Measurements from ENCODE around the gene GLRX3.
A peak's percentile ranks its signal among the peaks of the same experiment; 100 is the strongest.

The GLRX3 gene

GRCh38 chr10:130159192-130159794 lies 23.1 kb downstream of the GLRX3 start:
- CTCF ChIA-PET, result interaction anchor here (0.8 to 1.2 kb wide), 2 partner anchors 48 to 282 kb away, joined by 3 to 4 read pairs; partner anchors contain the start of gene C10orf143
- DNase-seq, result no peak

GRCh38 chr10:130160775-130161174 lies 24.6 kb downstream of the GLRX3 start:
- Mint-ChIP-seq H3K27ac (no peak overlapping the region), H3K4me3 (no peak overlapping the region)
- peak; percentile 43 for DNase-seq

More at GRCh38 chr10:130159192-130159794, 23.1 kb downstream of the GLRX3 start:
- H3K4me3 Mint-ChIP-seq, result no peak overlapping the region
- no peaks in the 10 kb centered on the region for H3K9me3 Mint-ChIP-seq
- peaks cover 34% of the 10 kb centered on the region for H3K36me3 Mint-ChIP-seq
- H3K27ac Mint-ChIP-seq, result no peak overlapping the region
- no peaks in the 10 kb centered on the region for H3K27me3 Mint-ChIP-seq
- H3K4me1 Mint-ChIP-seq, result peaks cover 18% of the 10 kb centered on the region

DNA sequence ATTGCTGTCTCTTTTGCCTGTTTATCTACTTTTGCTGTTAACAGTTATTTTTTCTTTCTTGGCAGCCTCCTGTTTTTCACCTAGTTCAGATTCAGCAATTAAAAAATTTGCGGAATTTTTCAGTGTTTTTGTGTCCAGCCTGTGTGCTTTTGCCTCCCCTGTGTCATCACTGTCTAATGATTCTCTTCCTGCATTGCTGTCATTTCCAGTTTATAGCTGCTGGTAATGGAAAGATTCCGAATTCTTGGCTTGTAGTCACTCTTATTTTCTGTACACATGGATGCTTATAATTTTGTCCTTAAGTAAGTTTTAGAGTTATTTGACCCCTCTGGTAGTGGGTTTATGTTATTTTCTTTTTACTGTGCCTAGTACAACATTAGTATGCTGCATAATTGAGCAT lies 25.1 kb downstream of the GLRX3 start:
- Mint-ChIP-seq H3K36me3 (peaks cover 36% of the 10 kb centered on the region), H3K4me3 (no peak overlapping the region), H3K27ac (no peak overlapping the region), H3K9me3 (no peaks in the 10 kb centered on the region), H3K4me1 (peaks cover 18% of the 10 kb centered on the region), H3K27me3 (no peaks in the 10 kb centered on the region)
- no peak for DNase-seq
- CTCF ChIA-PET, result interaction anchor here (3.1 kb wide), 1 partner anchor 18 kb away, joined by 9 read pairs; no protein-coding TSS in a partner anchor

More at GRCh38 chr10:130160775-130161174, 24.6 kb downstream of the GLRX3 start:
- peaks cover 18% of the 10 kb centered on the region for H3K4me1 Mint-ChIP-seq
- peaks cover 33% of the 10 kb centered on the region for H3K36me3 Mint-ChIP-seq
- no peaks in the 10 kb centered on the region for H3K27me3 Mint-ChIP-seq
- H3K9me3 Mint-ChIP-seq, result no peaks in the 10 kb centered on the region
- CTCF ChIA-PET, result interaction anchor here (3.1 kb wide), 1 partner anchor 18 kb away, joined by 9 read pairs; no protein-coding TSS in a partner anchor

GRCh38 chr10:130167193-130167592 lies 31.0 kb downstream of the GLRX3 start:
- CTCF ChIA-PET, result no interaction called here
- H3K27me3 Mint-ChIP-seq, result no peaks in the 10 kb centered on the region
- H3K4me1 Mint-ChIP-seq, result peaks cover 43% of the 10 kb centered on the region
- no peak overlapping the region for H3K4me3 Mint-ChIP-seq
- no peak for DNase-seq
- H3K36me3 Mint-ChIP-seq, result peaks cover 54% of the 10 kb centered on the region
- no peak overlapping the region for H3K27ac Mint-ChIP-seq
- H3K9me3 Mint-ChIP-seq, result no peaks in the 10 kb centered on the region

DNA sequence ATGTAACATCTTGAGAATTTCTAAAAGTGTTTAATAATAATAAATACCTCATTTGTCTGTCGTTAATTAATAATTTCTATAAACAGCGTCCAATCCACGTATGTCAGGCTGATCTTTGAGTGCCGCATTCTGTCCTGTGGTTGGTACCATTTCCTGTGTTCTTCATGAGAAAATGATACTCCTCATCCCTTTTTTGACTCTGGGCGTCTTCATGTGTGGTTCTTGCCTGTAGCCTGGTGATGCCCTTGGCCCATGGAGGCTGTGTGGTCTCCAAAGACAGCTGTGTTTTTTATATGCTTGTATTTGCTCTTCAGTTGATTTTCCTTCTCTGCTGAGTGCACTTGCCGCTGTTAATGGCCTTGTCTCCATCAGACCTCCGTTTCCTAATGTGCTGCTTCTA lies 31.5 kb downstream of the GLRX3 start:
- CTCF ChIA-PET, result interaction anchor here (0.5 kb wide), 1 partner anchor 1118 kb away, joined by 3 read pairs; no protein-coding TSS in a partner anchor

GRCh38 chr10:130169136-130169859 lies 33.1 kb downstream of the GLRX3 start:
- Mint-ChIP-seq H3K4me1 (peaks cover 54% of the 10 kb centered on the region), H3K27ac (no peak overlapping the region), H3K36me3 (peaks cover 57% of the 10 kb centered on the region), H3K27me3 (no peaks in the 10 kb centered on the region), H3K9me3 (no peaks in the 10 kb centered on the region), H3K4me3 (no peak overlapping the region)
- CTCF ChIA-PET, result interaction anchor here (0.6 kb wide), 1 partner anchor 1029 kb away, joined by 3 read pairs; no protein-coding TSS in a partner anchor
- no peak for DNase-seq

More for the DNA sequence above, 31.5 kb downstream of the GLRX3 start:
- peaks cover 45% of the 10 kb centered on the region for H3K4me1 Mint-ChIP-seq
- no peak overlapping the region for H3K4me3 Mint-ChIP-seq
- H3K9me3 Mint-ChIP-seq, result no peaks in the 10 kb centered on the region
- peaks cover 50% of the 10 kb centered on the region for H3K36me3 Mint-ChIP-seq
- no peaks in the 10 kb centered on the region for H3K27me3 Mint-ChIP-seq
- H3K27ac Mint-ChIP-seq, result no peak overlapping the region
- no peak for DNase-seq

GRCh38 chr10:130171196-130171595 lies 35.0 kb downstream of the GLRX3 start:
- H3K4me1 Mint-ChIP-seq, result peaks cover 65% of the 10 kb centered on the region
- CTCF ChIA-PET, result interaction anchor here (0.7 kb wide), 1 partner anchor 9 kb away, joined by 3 read pairs; no protein-coding TSS in a partner anchor
- H3K27me3 Mint-ChIP-seq, result no peaks in the 10 kb centered on the region
- peaks cover 64% of the 10 kb centered on the region for H3K36me3 Mint-ChIP-seq
- H3K27ac Mint-ChIP-seq, result no peak overlapping the region
- H3K9me3 Mint-ChIP-seq, result no peaks in the 10 kb centered on the region
- peak; percentile 73 for DNase-seq
- no peak overlapping the region for H3K4me3 Mint-ChIP-seq

- no peaks in the 10 kb centered on the region for H3K27me3 Mint-ChIP-seq
- CTCF ChIA-PET, result no interaction called here
- H3K9me3 Mint-ChIP-seq, result no peaks in the 10 kb centered on the region
- no peak for DNase-seq
- peaks cover 50% of the 10 kb centered on the region for H3K36me3 Mint-ChIP-seq
- peaks cover 50% of the 10 kb centered on the region for H3K4me1 Mint-ChIP-seq
- H3K27ac Mint-ChIP-seq, result no peak overlapping the region
- H3K4me3 Mint-ChIP-seq, result no peak overlapping the region
Measured at GRCh38 chr10:130174328-130174727, 38.1 kb downstream of the GLRX3 start.

GRCh38 chr10:130175074-130175473 lies 38.9 kb downstream of the GLRX3 start:
- H3K4me3 Mint-ChIP-seq, result no peak overlapping the region
- H3K27me3 Mint-ChIP-seq, result no peaks in the 10 kb centered on the region
- H3K36me3 Mint-ChIP-seq, result peaks cover 46% of the 10 kb centered on the region
- peaks cover 47% of the 10 kb centered on the region for H3K4me1 Mint-ChIP-seq
- H3K27ac Mint-ChIP-seq, result no peak overlapping the region
- H3K9me3 Mint-ChIP-seq, result no peaks in the 10 kb centered on the region
- CTCF ChIA-PET, result interaction anchor here (0.6 to 1.6 kb wide), 3 partner anchors 47 to 204 kb away, joined by 3 to 4 read pairs (median 4); partner anchors contain the start of gene C10orf143
- no peak for DNase-seq

DNA sequence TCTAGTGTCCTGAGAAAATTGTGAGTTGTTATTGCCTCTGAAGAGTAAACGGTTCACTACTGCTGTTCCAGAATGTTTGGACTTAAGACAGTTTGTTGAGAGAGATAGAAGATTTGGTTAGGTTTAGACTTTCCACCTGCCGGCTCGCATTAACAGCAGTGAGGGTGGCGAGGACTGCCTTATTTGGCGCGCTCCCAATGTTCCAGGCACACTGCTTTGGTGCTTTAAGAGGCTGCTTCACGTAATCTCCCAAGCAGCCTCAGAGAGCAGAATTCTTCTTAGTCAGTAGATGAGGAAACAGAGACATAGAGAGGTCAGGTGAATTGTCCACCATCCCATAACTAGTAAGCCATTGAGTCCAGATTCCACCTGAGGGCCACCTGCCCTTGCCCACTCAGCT lies 41.1 kb downstream of the GLRX3 start:
- H3K9me3 Mint-ChIP-seq, result no peaks in the 10 kb centered on the region

GRCh38 chr10:130179640-130180039 lies 43.4 kb downstream of the GLRX3 start:
- CTCF ChIA-PET, result interaction anchor here (0.6 to 3.0 kb wide), 15 partner anchors 15 to 1148 kb away, joined by 3 to 9 read pairs (median 3); partner anchors contain the start of gene GLRX3
- Mint-ChIP-seq H3K9me3 (no peaks in the 10 kb centered on the region), H3K4me1 (peaks cover 25% of the 10 kb centered on the region), H3K27ac (peak overlapping the region; percentile 50), H3K4me3 (no peak overlapping the region), H3K36me3 (peaks cover 44% of the 10 kb centered on the region), H3K27me3 (no peaks in the 10 kb centered on the region)
- DNase-seq, result peak; percentile 71

More for the DNA sequence above, 41.1 kb downstream of the GLRX3 start:
- CTCF ChIA-PET, result interaction anchor here (1.0 kb wide), 2 partner anchors 206 to 289 kb away, joined by 4 read pairs; no protein-coding TSS in a partner anchor
- Mint-ChIP-seq H3K4me1 (peaks cover 38% of the 10 kb centered on the region), H3K4me3 (no peak overlapping the region), H3K36me3 (peaks cover 55% of the 10 kb centered on the region), H3K27ac (no peak overlapping the region), H3K27me3 (no peaks in the 10 kb centered on the region)
- no peak for DNase-seq

DNA sequence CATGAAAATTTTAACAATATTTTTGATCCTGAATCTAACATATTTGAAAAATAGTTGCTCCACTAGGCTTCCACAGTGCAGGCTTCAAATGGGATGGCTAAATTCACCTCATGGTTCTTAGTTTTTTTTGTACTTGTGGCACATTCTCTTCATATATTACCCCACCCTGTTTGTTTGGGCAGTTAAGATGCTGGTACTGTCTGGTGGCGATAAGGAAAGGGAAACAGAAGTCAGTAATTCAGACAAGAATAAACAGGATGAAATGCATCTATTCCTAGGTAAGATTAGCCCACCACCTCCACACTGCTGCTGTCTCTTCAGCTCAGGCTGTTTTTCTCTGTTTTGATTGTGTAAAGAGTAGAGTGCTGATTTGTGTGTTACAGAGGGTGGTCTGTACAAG lies 44.2 kb downstream of the GLRX3 start:
- H3K9me3 Mint-ChIP-seq, result no peaks in the 10 kb centered on the region

DNA sequence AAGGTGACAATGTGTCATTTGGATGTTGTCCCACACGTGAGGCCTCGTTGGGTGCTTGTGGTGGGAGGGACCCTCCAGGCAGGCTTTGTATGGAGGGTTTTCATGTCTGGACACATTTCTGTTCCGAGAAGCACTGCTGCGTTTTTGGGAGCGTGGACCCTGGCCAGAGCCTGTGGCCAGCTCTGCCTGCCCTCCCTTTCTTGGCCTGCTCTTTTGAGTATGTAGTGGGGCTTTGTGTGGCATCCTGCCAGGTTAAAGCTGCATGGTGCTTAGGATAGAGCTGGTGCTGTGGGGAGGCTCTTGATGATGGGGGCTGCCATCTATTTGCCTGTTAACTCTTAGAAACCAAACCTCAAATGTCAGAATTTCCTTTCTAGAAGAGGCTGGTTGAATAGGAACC lies 45.7 kb downstream of the GLRX3 start:
- no peaks in the 10 kb centered on the region for H3K9me3 Mint-ChIP-seq
- CTCF ChIA-PET, result interaction anchor here (1.8 kb wide), 1 partner anchor 43 kb away, joined by 3 read pairs; no protein-coding TSS in a partner anchor
- no peaks in the 10 kb centered on the region for H3K27me3 Mint-ChIP-seq
- peaks cover 40% of the 10 kb centered on the region for H3K36me3 Mint-ChIP-seq
- H3K4me3 Mint-ChIP-seq, result no peak overlapping the region
- DNase-seq, result no peak
- H3K4me1 Mint-ChIP-seq, result peaks cover 17% of the 10 kb centered on the region
- H3K27ac Mint-ChIP-seq, result no peak overlapping the region

More for the DNA sequence above, 44.2 kb downstream of the GLRX3 start:
- CTCF ChIA-PET, result interaction anchor here (0.8 to 3.0 kb wide), 4 partner anchors 19 to 1149 kb away, joined by 3 to 9 read pairs (median 4); no protein-coding TSS in a partner anchor
- no peaks in the 10 kb centered on the region for H3K27me3 Mint-ChIP-seq
- H3K4me1 Mint-ChIP-seq, result peaks cover 17% of the 10 kb centered on the region
- H3K27ac Mint-ChIP-seq, result peak overlapping the region; percentile 64
- no peak for DNase-seq
- no peak overlapping the region for H3K4me3 Mint-ChIP-seq
- peaks cover 40% of the 10 kb centered on the region for H3K36me3 Mint-ChIP-seq

- Mint-ChIP-seq H3K4me3 (no peak overlapping the region), H3K27ac (no peak overlapping the region), H3K4me1 (peaks cover 10% of the 10 kb centered on the region), H3K9me3 (no peaks in the 10 kb centered on the region), H3K27me3 (no peaks in the 10 kb centered on the region), H3K36me3 (peaks cover 29% of the 10 kb centered on the region)
- CTCF ChIA-PET, result no interaction called here
- no peak for DNase-seq
Measured at GRCh38 chr10:130185591-130185990, 49.4 kb downstream of the GLRX3 start.
